T-helper 1 cell (primary cell): ENCODE results near the gene KRT86.

Source experiments
- DNase-seq, 5 donors: peaks; one replicate each; pipeline ENCODE4 v3.0.0-alpha.2; 2012 to 2020
- total RNA-seq, 4 donors: gene quantifications; one replicate each; lab custom pipeline; 2026; lab: John Stamatoyannopoulos, UW

Gene KRT86
- 0 to 0.12 (median 0) reads per million in 4 donors for total RNA-seq

DNA sequence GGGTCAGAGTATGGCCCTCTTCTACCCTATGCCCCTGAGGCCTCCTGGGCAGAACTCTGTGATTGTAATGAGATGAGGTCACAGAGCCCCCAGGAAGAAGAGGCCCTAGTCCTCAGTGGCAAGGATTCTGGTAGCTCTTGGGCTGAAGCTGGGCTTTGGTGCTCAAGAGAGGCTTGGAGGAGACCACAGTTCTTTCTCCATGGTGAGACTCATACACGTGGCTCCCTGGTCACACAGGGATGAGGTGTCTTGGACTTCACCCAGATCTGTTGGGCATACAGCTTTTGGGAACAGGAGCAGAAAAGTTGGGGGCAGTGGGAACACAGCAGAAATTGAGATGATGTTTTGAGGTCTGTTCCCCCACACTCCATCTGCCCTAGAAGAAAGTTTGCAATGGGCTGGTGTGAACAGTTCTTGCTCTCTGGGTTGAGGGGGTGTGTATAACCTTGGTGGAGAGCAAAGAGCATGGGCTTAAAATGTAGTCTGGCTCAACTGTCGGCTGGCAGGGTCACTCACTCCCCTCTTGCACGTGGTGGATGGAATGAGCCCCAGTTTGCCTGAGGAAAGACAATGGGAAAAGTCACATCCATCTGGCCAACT lies at the start of gene KRT86:
TSS of gene KRT86 (plus strand) at position 125 of the 600 bp plus-strand sequence. CDS start 27,272 bp downstream, outside the sequence.
- no peak for DNase-seq

DNA sequence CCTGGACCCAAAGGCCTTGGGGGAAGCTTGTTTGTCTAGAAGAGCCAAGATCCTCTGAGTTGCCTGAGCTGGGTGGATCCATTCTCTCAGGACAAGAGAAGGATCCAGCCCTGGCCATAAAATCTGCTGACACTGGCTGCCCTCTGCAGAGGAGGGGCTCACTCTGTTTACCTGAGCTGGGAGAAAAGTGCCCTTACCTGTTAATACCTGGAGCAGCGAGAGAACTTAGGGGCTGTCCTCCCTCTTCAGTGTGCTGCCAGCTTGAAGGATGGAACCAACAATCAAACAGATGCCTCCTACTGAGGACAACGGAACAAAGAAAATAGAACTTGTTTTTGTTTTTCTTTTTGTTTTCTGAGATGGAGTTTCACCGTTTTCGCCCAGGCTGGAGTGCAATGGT lies 48.7 kb upstream of the KRT86 start:
- no peak for DNase-seq

- no peak for DNase-seq
Measured at GRCh38 chr12:52226446-52226845, 48.0 kb upstream of the KRT86 start.

DNA sequence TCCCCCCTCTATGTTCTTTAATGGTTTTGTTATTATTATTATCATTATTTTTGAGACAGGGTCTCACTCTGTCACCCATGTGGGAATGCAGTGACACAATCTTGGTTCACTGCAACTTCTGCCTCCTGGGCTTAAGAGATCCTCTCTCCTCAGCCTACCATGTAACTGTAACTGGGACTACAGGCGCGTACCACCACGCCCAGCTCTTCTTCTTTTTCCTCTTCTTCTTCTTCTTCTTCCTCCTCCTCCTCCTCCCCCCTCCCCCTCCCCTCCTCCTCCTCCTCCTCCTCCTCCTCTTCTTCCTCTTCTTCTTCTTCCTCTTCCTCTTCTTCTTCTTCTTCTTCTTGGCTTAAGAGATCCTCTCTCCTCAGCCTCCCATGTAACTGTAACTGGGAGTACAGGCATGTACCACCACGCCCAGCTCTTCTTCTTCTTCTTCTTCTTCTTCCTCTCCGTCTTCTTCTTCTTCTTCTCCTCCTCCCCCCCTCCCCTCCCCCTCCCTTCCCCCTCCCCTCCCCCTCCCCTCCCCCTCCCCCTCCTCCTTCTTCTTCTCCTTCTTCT lies 46.8 kb upstream of the KRT86 start:
- no peak for DNase-seq

GRCh38 chr12:52228366-52228765 lies 46.1 kb upstream of the KRT86 start:
- no peak for DNase-seq

- DNase-seq, result no peak
Measured at GRCh38 chr12:52228931-52229330, 45.5 kb upstream of the KRT86 start.

- DNase-seq, result no peak
Measured at GRCh38 chr12:52229836-52230343, 44.6 kb upstream of the KRT86 start.

DNA sequence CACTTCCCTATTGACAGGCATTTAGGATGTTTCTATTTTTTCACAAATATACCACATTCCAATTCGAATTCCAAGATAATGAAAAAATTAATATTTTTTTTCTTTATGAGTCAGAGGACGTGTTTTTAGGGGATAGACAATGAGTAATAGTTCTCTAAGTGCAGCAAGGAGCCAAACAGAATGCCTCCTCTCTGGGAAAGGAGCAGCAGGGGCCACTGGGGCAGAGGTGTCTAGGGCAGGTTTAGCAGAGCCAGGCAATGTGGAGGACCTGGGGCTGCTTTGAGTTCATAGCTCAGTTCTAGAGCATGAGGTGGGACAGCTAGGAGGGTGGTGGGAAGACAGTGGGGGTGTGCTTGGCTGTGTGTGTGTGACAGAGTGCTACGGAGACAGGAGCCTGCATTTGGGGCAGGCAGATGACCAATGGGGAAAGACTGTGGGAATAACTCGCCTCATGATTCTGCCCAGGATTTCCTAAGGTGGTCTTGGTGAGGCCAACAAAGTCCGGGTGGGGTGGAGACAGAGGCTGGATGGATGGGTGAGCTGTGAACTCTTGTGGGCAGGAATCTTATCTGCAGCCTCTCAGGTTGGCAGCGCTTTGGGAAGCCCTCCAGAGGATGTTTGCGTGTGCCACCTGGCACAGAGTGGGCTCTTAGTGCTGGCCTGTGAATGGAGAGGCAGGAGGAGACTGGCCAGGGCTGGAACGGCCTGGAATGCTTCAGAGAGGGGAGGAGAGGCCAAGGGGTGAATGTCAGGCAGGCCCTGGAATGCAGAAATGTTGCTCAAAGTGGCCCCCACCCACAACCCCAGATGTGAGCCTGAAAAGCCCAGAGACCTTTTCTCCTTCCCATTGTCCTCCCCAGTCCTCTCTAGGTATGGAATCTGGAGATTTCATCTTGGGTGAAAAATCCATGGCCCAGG lies 43.8 kb upstream of the KRT86 start:
- no peak for DNase-seq

DNA sequence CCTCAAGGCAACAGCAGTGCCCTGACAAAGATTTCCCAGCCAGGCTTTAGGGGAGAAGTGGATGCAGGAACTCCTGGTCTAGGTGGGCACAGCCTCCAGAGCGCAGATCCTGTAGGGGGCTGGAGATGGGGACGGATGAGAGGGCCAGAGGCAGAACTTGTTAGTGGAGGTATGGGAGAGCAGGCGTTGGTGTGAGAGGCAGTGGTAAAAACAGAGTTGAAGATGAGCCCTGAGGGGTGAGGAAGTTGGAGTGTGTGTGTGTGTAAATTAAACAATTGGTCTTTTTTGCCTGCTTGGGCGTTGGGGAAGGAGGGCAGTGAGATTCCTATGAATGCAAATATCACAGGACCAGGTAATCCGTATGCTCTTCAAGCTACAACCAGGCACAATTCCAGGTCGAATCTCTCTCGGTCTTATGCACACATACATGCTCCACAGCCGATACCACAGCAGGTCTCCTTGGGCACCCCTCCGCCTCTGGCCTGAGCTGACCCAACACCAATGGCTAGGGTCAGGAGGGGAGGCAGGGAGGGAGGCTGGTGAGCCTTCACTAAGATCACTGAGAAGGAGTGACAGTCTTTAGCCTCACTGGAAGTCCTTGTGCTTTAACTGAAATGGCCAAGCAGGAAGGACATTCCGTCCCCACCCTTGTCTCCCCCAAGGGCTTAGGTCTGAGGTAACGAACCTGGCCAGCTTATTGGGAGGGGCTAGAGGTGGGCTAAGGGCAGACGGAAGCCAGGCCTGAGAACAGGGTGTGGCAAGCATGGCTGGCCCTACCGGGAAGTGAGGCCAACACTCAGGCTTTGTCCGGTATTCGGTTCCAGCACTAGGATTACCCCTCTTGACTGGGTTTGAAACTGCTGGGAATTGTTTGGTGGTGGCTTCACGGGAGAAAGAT lies 42.9 kb upstream of the KRT86 start:
- no peak for DNase-seq

- DNase-seq, result no peak
Measured at GRCh38 chr12:52232203-52232673, 42.2 kb upstream of the KRT86 start.

DNA sequence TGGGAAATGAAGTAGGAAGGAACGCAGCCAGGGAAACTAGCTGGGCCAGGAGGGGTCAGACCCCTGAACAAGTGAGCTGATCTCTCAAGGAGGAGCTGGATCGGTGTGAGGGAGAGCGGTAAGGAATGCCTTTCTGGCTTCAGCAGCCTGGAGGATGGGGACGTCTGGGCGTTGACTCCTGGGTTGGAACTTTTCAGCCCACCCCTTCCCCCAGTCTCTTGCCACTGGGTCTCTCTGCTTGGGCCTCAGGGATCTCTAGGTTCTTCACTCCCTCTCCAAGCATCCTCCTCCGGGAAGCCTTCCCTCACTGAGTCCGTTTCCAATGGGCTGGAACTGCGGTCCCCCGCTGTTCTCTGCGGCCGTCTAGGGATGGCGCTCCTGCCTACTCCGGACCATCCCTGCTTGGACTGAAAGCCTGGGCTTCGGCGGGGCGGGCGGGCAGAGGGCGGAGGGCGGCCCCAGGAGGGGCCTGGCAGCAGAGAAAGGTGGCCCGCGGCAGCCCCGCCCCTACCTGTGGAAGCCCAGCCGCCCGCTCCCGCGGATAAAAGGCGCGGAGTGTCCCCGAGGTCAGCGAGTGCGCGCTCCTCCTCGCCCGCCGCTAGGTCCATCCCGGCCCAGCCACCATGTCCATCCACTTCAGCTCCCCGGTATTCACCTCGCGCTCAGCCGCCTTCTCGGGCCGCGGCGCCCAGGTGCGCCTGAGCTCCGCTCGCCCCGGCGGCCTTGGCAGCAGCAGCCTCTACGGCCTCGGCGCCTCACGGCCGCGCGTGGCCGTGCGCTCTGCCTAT lies 41.6 kb upstream of the KRT86 start, which contains the start of gene KRT7:
TSS of gene KRT7 (plus strand) at position 570 of the 788 bp plus-strand sequence. CDS start at position 624, 54 bp downstream.
- no peak for DNase-seq

DNA sequence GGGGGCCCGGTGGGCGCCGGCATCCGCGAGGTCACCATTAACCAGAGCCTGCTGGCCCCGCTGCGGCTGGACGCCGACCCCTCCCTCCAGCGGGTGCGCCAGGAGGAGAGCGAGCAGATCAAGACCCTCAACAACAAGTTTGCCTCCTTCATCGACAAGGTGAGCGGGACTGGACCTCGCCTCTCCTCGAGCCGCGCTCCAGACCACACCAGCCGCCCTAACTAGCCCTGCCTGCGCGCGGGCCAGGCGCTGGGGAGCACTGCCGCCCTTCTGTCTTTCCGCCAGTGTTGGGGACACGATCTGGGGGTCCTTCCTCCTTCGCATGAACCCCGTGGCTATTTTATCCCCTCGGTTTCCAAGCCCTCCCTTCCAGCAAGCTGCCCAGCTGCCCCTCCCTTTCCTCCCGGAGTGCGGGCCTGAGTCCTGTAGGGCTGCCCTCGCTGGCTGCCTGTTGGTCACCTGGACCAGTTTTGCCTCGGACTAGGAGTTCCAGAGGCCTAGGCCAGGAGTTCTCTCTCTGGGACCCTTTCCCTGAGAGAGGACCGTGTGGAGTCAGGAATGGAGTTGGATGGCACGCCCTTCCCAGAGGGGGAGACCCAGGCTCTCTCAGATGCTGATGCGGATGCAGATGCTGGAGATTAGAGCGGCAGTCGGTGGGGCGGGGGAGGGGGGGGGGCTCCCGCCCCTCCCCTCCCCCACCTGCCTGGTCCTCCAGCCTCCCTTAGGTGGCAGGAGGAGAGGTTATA lies 40.8 kb upstream of the KRT86 start:
- DNase-seq, result no peak

- no peak for DNase-seq
Measured at GRCh38 chr12:52234223-52234810, 40.1 kb upstream of the KRT86 start.

- no peak for DNase-seq
Measured at GRCh38 chr12:52235001-52235764, 39.3 kb upstream of the KRT86 start.

DNA sequence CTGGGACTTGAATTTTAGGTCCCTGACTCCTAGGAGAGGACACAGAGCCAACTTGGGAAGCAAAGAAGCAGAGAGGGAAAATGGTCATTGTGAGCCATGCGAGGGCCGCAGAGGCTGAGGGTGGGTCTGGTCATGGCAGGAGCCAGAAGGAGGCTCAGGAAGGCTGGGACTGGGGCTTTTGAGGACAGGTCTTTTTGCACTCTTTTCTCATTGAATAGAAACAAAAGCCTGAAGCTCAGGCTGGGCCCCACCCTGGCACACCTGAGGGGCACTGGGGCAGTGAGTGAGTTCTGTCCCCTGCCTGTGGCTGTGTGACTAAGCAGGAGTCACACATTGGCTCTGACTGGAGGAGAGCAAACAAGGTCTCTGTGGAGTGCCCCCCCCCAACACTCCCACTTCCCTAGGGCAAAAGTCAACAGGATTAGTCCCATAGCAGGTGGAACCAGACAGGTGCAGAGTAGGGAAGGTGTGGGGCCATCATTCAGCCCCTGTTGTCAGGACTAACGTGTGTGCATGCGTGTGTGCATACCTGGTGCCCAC lies 38.6 kb upstream of the KRT86 start:
- no peak for DNase-seq

DNA sequence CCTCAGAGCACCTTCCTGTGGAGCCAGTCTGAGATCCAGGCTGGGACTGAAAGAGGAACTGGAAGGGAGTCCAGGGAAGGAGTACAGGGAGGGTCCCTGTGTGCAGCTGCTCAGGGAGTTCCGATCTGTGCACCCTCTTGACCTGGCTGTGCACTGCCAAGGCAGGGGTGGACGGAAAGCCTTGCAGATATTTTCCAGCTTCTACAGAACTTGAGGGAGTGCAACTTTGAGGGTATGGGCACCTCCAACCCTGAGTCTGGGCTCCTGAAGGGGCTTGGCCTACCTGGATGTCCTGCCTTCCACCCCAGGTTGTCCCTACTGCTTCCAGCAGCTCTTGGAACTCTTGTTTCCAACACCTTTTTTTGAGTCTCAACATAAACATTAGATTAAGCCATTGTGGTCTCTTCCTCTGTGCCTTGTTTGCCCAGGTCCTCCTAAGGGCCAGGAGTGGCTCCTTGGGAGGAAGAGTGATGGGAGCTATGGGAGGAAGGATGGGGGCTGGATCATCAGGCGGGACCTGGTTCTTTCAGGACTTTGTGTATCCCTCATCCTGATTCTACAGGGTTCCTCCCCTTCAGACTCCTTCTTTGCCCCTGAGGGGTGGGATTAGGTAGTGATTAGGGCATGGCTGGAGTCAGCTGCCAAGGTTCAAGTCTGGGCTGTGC lies 37.9 kb upstream of the KRT86 start:
- DNase-seq, result no peak

- no peak for DNase-seq
Measured at GRCh38 chr12:52238207-52238840, 36.1 kb upstream of the KRT86 start.
